ENCODE results near the gene LPCAT4. TPM values are rescaled to one million over a fixed set of nuclear protein-coding genes. Genes with fewer than 3 reads are reported as not detected.
A peak's percentile ranks its signal among the peaks of the same experiment; 100 is the strongest.

LPCAT4 gene
- total and polyA plus RNA-seq, 9 of the 15 experiments (the other 6 are each of a cell fraction or from before 2014, with no cell fraction given), result 7.3 to 34.3 (median 14.4) TPM

DNA sequence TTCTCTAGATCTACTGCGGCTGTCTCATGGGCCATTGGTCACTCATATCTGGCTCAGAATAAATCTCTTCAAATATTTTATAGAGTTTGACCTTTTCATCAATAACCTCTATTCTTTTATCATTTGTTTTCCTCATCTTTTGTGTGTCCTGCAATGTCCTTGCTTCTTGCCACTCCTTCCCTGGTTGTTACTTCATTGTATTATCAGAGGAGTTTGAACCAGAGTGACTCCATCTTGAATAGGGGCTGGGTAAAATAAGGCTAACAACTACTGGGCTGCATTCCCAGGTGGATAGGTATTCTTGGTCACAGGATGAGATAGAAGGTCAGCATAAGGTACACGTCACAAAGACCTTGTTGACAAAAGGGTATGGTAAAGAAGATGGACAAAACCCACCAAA is 9.9 kb upstream of the LPCAT4 start (continued):
- no peak for TF ChIP-seq JUN (IDR thresholded peaks at IDR 0.05; ENCODE audit: borderline replicate concordance, low read depth, low read length)
- TF ChIP-seq JUN (CRISPR knock-in tag; IDR thresholded peaks at IDR 0.05; ENCODE audit: borderline replicate concordance), result no peak
- no peak for TF ChIP-seq LCOR (CRISPR knock-in tag; IDR thresholded peaks at IDR 0.05)
- TF ChIP-seq ZNF592 (IDR thresholded peaks at IDR 0.05), result peak; percentile 75
- no peak for TF ChIP-seq ZFP1 (CRISPR knock-in tag; IDR thresholded peaks at IDR 0.05)
- no peak for TF ChIP-seq ZNF197 (CRISPR knock-in tag; IDR thresholded peaks at IDR 0.05; ENCODE audit: low read depth)
- no peak for TF ChIP-seq RUNX1 (IDR thresholded peaks at IDR 0.05; ENCODE audit: low read depth)
- no peak for TF ChIP-seq PTBP1 (IDR thresholded peaks at IDR 0.05; ENCODE audit: low read depth, low read length)
- TF ChIP-seq ZNF318 (IDR thresholded peaks at IDR 0.05; ENCODE audit: borderline replicate concordance in 1 of 2, low read depth in 1 of 2), result no peak
- TF ChIP-seq SLC30A9 (CRISPR knock-in tag; IDR thresholded peaks at IDR 0.05), result no peak
- no peak for TF ChIP-seq DPF2 (IDR thresholded peaks at IDR 0.05)
- no peak for TF ChIP-seq ERF (CRISPR knock-in tag; IDR thresholded peaks at IDR 0.05)
- TF ChIP-seq, protein P1, sequence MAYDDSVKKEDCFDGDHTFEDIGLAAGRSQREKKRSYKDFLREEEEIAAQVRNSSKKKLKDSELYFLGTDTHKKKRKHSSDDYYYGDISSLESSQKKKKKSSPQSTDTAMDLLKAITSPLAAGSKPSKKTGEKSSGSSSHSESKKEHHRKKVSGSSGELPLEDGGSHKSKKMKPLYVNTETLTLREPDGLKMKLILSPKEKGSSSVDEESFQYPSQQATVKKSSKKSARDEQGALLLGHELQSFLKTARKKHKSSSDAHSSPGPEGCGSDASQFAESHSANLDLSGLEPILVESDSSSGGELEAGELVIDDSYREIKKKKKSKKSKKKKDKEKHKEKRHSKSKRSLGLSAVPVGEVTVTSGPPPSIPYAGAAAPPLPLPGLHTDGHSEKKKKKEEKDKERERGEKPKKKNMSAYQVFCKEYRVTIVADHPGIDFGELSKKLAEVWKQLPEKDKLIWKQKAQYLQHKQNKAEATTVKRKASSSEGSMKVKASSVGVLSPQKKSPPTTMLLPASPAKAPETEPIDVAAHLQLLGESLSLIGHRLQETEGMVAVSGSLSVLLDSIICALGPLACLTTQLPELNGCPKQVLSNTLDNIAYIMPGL (CRISPR knock-in tag; IDR thresholded peaks at IDR 0.05), result no peak
- no peak for TF ChIP-seq CBX8 (IDR thresholded peaks at IDR 0.05; ENCODE audit: borderline replicate concordance, extremely low read depth, low read depth, low read length, poor library complexity, severe bottlenecking)
- TF ChIP-seq LEF1 (IDR thresholded peaks at IDR 0.05), result no peak

Measured in K562 (cell line).